ENCODE data around the gene DGAT2L6. TPM values are rescaled to one million over a fixed set of nuclear protein-coding genes. Genes with fewer than 3 reads are reported as not detected.

DGAT2L6 gene
- total RNA-seq, 2 experiments from 2014 or later, result not detected

GRCh38 chrX:70226687-70227086 is 49.4 kb downstream of the DGAT2L6 start:
- H3K4me1 ChIP-seq (ENCODE audit: insufficient read depth, low read length, poor library complexity, severe bottlenecking), result no peaks in the 10 kb centered on the region
- TF ChIP-seq CTCF (conservative IDR thresholded peaks at IDR 0.05; ENCODE audit: low read length) (no peak), EZH2phosphoT487 (IDR thresholded peaks at IDR 0.05; ENCODE audit: borderline replicate concordance, low read depth, low read length) (no peak)
- H3K27ac ChIP-seq (ENCODE audit: low read depth, low read length, poor library complexity, severe bottlenecking), result no peak overlapping the region
- H3K4me2 ChIP-seq (ENCODE audit: low read length), result no peak overlapping the region
- no peak overlapping the region for H3K4me3 ChIP-seq (ENCODE audit: low read depth, low read length, poor library complexity, severe bottlenecking)
- CTCF ChIA-PET (ENCODE audit: unreplicated experiment), result no interaction called here
- no peaks in the 10 kb centered on the region for H4K20me1 ChIP-seq (ENCODE audit: insufficient read depth, low read length)
- intact Hi-C loops (cut with micrococcal nuclease; ENCODE audit: unreplicated experiment), result no loop called here
- DNase-seq (ENCODE audit: low spot score), result no peak
- H3K9me3 ChIP-seq (ENCODE audit: low read length), result no peaks in the 10 kb centered on the region
- H3K36me3 ChIP-seq (ENCODE audit: insufficient read depth, low read length), result no peaks in the 10 kb centered on the region
- H2AFZ ChIP-seq (ENCODE audit: low read length), result no peak overlapping the region
- BruUV-seq (replicated peaks), result no TSS peak
- H3K79me2 ChIP-seq (ENCODE audit: insufficient read depth, low read depth, low read length), result no peaks in the 10 kb centered on the region
- POLR2A ChIA-PET, result interaction anchor here (0.6 kb wide), 1 partner anchor 637 kb away, joined by 4 read pairs; no protein-coding TSS in a partner anchor
- no peaks in the 10 kb centered on the region for H3K9me2 ChIP-seq (ENCODE audit: insufficient read depth, low read length)

- Histone ChIP-seq H4K20me1 (ENCODE audit: insufficient read depth, low read length) (no peaks in the 10 kb centered on the region), H2AFZ (ENCODE audit: low read length) (no peak overlapping the region), H3K9me3 (ENCODE audit: low read length) (no peaks in the 10 kb centered on the region), H3K4me2 (ENCODE audit: low read length) (no peak overlapping the region), H3K79me2 (ENCODE audit: insufficient read depth, low read depth, low read length) (no peaks in the 10 kb centered on the region), H3K9me2 (ENCODE audit: insufficient read depth, low read length) (no peaks in the 10 kb centered on the region), H3K4me1 (ENCODE audit: insufficient read depth, low read length, poor library complexity, severe bottlenecking) (no peaks in the 10 kb centered on the region), H3K27ac (ENCODE audit: low read depth, low read length, poor library complexity, severe bottlenecking) (no peak overlapping the region), H3K4me3 (ENCODE audit: low read depth, low read length, poor library complexity, severe bottlenecking) (no peak overlapping the region), H3K36me3 (ENCODE audit: insufficient read depth, low read length) (no peaks in the 10 kb centered on the region)
- BruUV-seq (replicated peaks), result no TSS peak
- ChIA-PET POLR2A (no interaction called here), CTCF (ENCODE audit: unreplicated experiment) (no interaction called here)
- intact Hi-C loops (cut with micrococcal nuclease; ENCODE audit: unreplicated experiment), result no loop called here
- TF ChIP-seq CTCF (conservative IDR thresholded peaks at IDR 0.05; ENCODE audit: low read length) (no peak), EZH2phosphoT487 (IDR thresholded peaks at IDR 0.05; ENCODE audit: borderline replicate concordance, low read depth, low read length) (no peak)
- no peak for DNase-seq (ENCODE audit: low spot score)
Measured at GRCh38 chrX:70231666-70232065, 54.4 kb downstream of the DGAT2L6 start.

- TF ChIP-seq CTCF (conservative IDR thresholded peaks at IDR 0.05; ENCODE audit: low read length) (no peak), EZH2phosphoT487 (IDR thresholded peaks at IDR 0.05; ENCODE audit: borderline replicate concordance, low read depth, low read length) (no peak)
- no TSS peak for BruUV-seq (replicated peaks)
- POLR2A ChIA-PET, result no interaction called here
Measured at GRCh38 chrX:70234355-70234754, 57.1 kb downstream of the DGAT2L6 start, which contains the start of gene AWAT1. TSS of gene AWAT1 (plus strand) at chrX:70234655. CDS start at chrX:70234696, 41 bp downstream.

More at GRCh38 chrX:70234355-70234754, 57.1 kb downstream of the DGAT2L6 start, which contains the start of gene AWAT1:
- no peaks in the 10 kb centered on the region for H3K36me3 ChIP-seq (ENCODE audit: insufficient read depth, low read length)
- no peaks in the 10 kb centered on the region for H3K79me2 ChIP-seq (ENCODE audit: insufficient read depth, low read depth, low read length)
- H3K4me1 ChIP-seq (ENCODE audit: insufficient read depth, low read length, poor library complexity, severe bottlenecking), result no peaks in the 10 kb centered on the region
- no peak within 1 kb of the TSS for H3K27ac ChIP-seq (ENCODE audit: low read depth, low read length, poor library complexity, severe bottlenecking)
- H3K4me3 ChIP-seq (ENCODE audit: low read depth, low read length, poor library complexity, severe bottlenecking), result no peak within 1 kb of the TSS
- H3K4me2 ChIP-seq (ENCODE audit: low read length), result no peak within 1 kb of the TSS
- DNase-seq (ENCODE audit: low spot score), result no peak
- CTCF ChIA-PET (ENCODE audit: unreplicated experiment), result no interaction called here
- H4K20me1 ChIP-seq (ENCODE audit: insufficient read depth, low read length), result no peaks in the 10 kb centered on the region
- intact Hi-C loops (cut with micrococcal nuclease; ENCODE audit: unreplicated experiment), result no loop called here
- no peaks in the 10 kb centered on the region for H3K9me2 ChIP-seq (ENCODE audit: insufficient read depth, low read length)
- H2AFZ ChIP-seq (ENCODE audit: low read length), result no peak within 1 kb of the TSS
- H3K9me3 ChIP-seq (ENCODE audit: low read length), result no peaks in the 10 kb centered on the region
